NCI-H2171 (cell line): ENCODE data around the gene HSBP1.

Experiments
- DNase-seq: peaks from one replicate; lab custom pipeline; 2025; lab: John Stamatoyannopoulos, UW

The HSBP1 gene

DNA sequence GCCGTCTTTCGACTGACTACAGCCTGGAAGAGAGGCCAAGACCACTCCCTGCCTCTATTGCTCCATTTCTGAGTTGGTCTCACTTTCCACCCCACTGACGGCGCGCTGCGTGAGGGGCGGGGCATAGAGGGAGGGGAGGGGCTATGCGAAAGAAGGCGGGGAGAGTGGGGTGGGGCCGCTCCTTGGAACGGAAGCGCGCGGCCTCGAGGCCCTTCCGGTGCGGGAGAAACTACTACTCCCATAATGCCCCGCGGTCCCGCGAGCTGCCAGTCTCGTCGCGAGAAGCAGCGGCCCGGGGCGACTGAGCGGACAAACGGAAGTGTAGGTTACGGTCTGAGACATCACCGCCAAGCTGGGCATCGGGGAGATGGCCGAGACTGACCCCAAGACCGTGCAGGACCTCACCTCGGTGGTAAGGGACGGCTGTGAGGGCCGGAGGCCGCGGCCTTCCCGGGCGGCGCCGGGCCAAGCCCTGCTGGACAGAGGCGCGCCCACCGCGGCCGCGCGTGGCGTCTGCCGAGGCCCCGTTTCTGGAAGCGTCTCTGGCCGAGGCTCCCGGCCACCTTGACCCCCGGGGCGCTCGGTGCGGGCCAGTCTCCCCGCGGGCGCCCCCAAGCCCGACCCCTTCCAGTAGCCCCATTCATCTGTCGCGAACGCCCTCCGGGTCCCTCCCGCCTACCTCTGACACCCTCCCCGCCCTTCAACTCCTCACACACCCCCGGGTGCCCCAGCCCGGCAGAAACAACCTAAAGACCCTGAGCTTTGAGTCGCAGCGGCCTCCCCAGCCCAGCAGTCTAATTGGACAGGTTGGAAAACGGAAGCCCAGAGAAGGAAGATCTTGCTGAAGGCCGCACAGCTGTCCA is at the start of gene HSBP1:
Gene HSBP1, plus strand, starts transcription at position 269 of the 863 bp plus-strand sequence. Its CDS starts 99 bp downstream, at position 368.
- peak; percentile 90 for DNase-seq

DNA sequence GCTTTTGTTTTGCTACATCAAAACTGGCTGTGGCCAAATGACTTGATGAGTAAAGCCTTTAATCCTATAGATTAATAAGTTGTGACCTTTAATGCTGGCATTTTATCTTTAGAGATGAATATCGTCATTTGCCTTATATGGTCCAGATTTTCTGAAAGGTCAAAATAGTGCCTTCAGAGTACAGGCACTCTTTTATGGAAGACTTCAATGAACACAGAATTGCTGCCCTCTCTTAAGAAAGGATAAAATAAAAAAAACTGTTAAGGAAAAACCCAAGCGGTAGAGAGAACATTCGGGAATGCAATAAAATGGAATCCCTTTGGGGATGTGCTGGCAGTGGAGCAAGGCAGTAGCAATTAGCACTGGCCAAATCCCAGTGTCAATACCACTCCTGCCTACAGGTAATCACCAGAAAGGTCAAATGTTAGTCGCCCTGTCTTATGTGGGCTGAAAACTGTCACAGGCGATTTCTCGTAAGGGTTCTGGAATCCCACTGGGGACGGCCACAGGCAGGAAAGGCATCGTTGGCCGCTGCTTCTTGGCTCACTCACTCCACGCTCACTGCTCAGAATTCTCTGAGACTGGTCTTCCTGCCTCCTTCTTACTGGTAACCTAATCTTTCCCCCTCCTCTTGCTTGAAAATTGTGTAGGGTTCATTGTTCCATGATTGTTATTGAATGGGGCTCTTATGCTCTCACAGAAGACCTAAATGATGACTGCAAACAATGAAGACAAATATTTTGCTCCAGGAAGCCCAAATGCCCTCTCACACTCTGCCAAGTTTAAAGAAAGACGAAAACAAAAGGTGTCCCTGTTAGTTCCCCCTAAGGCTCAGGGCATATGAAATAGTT is 45.4 kb upstream of the HSBP1 start:
- no peak for DNase-seq

DNA sequence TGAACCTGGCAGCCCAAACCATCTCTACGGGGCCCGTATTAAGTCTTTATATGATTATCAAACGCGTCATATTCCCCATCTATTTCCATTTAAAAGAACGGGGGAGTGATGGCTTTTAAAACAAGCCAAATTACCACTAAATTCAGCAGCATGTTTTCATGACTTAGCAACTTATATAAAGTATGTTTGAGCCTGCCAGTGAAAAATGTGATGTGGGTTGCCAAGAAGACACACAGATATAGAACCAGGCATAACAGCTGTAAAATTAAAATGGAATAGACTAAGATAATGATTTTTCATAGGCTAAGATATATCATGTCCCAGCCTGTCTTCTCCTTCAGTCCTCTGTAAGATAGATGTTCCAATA is 44.8 kb upstream of the HSBP1 start:
- DNase-seq = no peak

- no peak for DNase-seq
Observed at GRCh38 chr16:83768986-83769385, 38.8 kb upstream of the HSBP1 start.

- DNase-seq = no peak
Observed at GRCh38 chr16:83769397-83770008, 38.3 kb upstream of the HSBP1 start.

- no peak for DNase-seq
Observed at GRCh38 chr16:83771306-83771942, 36.4 kb upstream of the HSBP1 start.

DNA sequence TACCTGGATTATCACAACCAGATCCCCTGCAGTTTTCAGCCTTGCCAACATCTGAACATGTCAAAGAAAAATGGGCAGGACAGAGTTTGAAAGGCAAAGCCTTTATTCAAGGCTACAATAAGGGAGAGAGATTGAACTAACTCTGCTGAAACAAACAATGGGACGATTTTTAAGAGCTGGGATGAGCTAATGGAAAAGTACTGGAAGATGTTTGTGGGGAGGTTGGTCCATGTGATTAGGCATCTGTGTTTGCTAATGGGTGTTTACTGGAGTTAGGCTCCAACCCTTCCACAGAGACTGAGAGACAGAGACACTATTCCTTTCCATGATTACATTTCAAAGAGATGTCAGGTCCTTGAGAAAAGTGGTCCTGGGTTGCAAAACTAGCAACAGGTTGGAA is 35.0 kb upstream of the HSBP1 start:
- no peak for DNase-seq

DNA sequence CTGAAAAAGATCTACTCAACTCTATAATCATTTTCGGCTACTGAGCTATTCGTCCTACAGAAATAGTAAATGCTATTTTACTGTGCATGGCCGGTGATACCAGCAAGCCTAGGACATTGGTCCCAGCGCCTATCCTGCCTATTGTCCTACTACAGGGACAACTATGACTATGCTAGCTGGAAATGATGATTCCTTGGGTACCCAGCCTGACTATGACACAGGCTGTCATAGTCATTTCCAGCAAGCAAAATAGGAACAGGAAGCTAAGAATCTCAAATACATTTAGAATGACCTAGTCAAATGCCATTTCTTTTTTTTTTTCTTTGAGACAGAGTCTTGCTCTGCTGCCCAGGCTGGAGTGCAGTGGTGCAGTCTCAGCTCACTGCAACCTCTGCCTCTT is 33.7 kb upstream of the HSBP1 start:
- DNase-seq = no peak

DNA sequence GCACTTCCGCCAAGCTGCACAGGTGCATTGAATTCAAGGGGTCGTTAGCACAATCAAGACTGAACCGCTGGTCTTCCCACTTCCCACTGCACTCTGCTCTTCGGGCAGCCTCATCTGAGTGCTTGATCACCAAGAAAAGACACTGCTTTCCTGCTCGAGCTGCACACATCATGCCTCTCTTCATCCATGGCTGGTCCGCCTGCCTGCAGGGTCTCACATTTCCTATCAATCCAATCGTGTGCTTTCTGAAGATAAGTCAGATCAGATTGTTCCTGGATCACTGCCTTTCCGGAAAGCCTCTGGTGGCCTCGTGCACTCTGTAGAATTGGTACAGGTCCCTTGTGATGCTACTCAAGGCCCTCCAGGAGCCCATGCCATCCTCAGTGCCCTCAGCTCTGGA is 30.8 kb upstream of the HSBP1 start:
- DNase-seq = no peak

DNA sequence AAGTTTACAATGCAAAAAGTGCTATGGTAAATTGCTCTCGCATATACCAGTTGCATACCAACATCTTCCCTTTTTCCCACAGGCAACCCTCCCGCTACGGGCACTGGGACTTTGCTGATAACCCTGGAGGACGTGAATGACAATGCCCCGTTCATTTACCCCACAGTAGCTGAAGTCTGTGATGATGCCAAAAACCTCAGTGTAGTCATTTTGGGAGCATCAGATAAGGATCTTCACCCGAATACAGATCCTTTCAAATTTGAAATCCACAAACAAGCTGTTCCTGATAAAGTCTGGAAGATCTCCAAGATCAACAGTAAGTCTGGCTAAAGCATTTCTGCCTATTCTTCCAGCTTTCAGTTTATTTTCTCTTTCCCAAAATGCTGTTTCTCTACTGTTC is 27.9 kb upstream of the HSBP1 start:
- DNase-seq = no peak

DNA sequence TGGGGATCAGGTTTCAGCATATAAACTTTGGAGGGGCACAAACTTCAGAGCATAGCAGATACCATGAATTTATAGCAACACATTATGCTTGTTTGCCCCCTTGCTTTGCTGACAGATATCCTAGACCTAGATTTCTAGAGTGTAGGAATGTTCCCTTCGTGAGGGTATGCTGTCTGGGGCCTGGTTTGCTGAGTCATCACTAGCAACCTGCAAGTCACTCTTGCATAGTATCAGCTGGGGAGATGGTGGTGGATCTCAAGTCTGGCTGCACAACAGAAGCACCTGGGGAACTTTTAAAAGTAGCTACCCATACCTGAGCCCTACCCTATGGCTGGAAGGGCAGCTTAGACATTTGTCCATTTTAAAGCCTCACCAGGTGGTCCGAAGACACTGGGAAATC is 22.3 kb upstream of the HSBP1 start:
- no peak for DNase-seq

GRCh38 chr16:83789642-83790401 is 18.0 kb upstream of the HSBP1 start:
- no peak for DNase-seq

GRCh38 chr16:83791916-83792315 is 15.9 kb upstream of the HSBP1 start:
- no peak for DNase-seq

- no peak for DNase-seq
Observed at GRCh38 chr16:83792391-83792790, 15.4 kb upstream of the HSBP1 start.

GRCh38 chr16:83793179-83793578 is 14.6 kb upstream of the HSBP1 start:
- DNase-seq = peak; percentile 23

- DNase-seq = no peak
Observed at GRCh38 chr16:83794860-83795554, 12.8 kb upstream of the HSBP1 start.

DNA sequence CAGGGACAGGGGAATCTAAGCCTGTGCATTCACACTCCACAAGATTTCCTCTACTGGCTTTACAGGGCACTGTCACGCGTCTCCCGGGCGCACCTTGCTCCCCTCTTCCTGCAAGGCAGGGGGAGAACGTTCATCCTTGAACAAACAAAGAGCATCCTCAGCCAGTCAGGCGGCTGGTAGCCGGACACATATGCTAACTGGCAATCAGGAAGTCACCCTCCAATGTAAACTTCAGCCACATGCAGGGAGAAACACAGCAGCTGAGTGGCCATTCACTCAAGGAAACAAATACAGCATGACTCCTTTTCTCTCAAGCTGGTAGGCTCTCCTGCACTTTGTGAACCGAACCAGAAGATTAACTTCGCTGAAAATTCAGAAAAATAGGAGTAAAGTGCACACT is 10.8 kb upstream of the HSBP1 start:
- no peak for DNase-seq

- DNase-seq = no peak
Observed at GRCh38 chr16:83799336-83799735, 8.4 kb upstream of the HSBP1 start.

DNA sequence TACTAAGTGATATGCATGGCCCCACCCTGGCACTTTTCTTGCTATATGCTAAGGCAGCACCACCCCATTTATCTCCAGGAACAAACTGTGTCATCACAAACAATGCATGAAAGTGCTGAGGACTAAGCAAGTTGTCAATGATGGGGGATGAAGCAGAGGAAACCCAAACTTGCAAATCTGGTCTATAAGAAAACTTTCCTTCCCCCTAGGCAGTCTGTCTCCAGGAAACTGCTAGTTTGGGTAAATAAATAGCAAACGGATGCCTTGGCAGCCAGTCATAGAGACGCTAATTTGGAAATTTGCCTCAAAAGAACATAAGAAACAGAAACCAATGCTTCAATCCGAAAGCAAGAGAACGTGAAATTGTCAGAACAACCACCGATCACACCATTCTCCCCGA is 5.6 kb upstream of the HSBP1 start:
- no peak for DNase-seq

- no peak for DNase-seq
Observed at GRCh38 chr16:83802554-83803205, 5.1 kb upstream of the HSBP1 start.
